ENCODE data around the gene CLIC3. TPM values are rescaled to one million over a fixed set of nuclear protein-coding genes. Genes with fewer than 3 reads are reported as not detected.

CLIC3 gene
- total RNA-seq, 2 experiments from 2014 or later: not detected

DNA sequence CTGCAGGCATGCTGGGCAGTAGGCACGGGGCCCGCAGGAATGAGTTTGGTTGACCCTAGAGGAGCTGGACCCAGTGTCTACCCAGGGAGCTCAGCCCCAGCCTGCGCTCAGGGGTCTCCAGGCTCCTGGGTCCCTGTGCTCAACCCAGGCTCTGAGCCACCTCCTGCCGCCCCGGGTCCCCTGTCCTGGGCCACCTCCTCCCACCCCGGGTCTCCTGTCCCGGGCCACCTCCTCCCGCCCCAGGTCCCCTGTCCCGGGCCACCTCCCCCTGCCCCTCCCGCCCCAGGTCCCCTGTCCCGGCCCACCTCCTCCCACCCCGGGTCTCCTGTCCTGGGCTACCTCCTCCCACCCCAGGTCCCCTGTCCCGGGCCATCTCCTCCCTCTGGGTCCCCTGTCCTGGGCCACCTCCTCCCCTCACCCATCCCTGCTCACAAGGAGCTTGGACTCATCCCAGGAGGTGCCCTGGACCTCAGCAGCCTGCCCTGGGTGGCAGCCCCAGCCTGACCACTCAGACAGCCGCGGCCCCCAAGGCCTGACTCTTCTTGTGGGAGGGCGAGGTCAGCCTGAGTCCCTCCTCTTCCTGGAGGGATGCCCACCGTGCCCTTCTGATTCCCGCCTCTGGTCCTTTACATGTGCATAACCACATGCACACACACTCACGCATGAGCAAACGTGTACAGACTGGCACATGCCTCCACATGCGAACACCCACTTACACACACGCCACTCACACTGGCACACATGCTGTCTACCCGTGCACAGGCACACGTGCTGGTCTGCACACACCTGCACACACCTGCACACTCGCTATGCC, 41.9 kb downstream of the CLIC3 start:
- Mint-ChIP-seq H3K4me3 (no peak overlapping the region), H3K36me3 (peaks cover 3% of the 10 kb centered on the region), H3K4me1 (no peaks in the 10 kb centered on the region), H3K27ac (no peak overlapping the region), H3K9me3 (no peaks in the 10 kb centered on the region), H3K27me3 (no peaks in the 10 kb centered on the region)
- DNase-seq: no peak

DNA sequence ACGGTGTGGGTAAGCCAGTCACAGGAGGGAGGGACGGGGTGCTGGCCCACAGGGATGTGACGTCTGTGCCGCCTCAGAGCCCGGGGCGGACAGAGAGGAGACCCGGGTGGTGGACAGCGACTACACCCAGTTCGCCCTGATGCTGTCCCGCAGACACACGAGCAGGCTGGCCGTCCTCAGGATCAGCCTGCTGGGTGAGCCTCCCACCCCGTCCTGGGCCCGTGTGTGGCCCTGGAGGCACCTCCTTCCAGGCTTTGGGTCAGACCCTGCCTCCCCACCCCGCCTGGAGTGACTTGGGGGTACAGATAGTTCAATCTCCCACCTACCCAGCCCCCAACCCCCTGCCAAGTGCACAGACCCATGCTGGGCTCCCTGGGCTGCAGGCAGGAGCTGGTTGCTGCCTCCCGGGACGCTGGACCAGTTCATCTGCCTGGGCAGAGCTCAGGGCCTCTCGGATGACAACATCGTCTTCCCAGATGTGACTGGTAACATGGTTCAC, 42.5 kb downstream of the CLIC3 start:
- DNase-seq: no peak

DNA sequence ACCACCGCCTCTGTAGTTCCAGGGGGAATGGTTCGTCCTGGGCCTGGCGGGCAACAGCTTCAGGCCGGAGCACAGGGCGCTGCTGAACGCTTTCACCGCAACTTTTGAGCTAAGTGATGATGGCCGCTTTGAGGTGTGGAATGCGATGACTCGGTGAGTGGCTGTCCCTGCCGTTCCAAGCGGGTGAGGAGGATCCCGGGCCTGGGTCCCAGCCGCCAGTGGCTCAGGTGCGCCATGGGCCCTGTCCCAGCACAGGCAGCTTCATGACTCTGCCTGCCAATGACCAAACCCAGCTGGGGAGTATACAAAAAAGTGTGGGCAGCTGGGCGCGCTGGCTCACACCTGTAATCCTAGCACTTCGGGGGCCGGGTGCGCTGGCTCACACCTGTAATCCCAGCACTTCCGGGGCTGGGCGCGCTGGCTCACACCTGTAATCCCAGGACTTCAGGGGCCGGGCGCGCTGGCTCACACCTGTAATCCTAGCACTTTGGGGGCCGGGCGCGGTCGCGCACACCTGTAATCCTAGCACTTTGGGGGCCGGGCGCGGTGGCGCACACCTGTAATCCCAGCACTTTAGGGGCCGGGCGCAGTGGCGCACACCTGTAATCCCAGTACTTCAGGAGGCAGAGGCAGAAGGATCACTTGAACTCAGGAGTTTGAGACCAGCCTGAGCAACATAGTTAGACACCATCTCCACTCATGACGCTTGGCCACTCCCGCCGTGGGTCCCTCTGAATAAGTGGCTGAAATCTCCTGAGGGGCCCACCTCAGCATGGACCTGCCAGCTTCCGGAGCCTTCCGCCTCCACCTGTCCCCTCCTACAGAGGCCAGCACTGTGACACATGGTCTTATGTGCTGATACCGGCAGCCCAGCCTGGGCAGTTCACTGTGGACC, 43.2 kb downstream of the CLIC3 start:
- H3K27ac Mint-ChIP-seq: no peak overlapping the region
- peaks cover 3% of the 10 kb centered on the region for H3K4me1 Mint-ChIP-seq
- no peaks in the 10 kb centered on the region for H3K9me3 Mint-ChIP-seq
- no peaks in the 10 kb centered on the region for H3K27me3 Mint-ChIP-seq
- H3K4me3 Mint-ChIP-seq: no peak overlapping the region
- DNase-seq: no peak
- H3K36me3 Mint-ChIP-seq: peaks cover 3% of the 10 kb centered on the region

More for the DNA sequence above, 42.5 kb downstream of the CLIC3 start:
- Mint-ChIP-seq H3K27ac (no peak overlapping the region), H3K4me3 (no peak overlapping the region), H3K36me3 (peaks cover 3% of the 10 kb centered on the region), H3K27me3 (no peaks in the 10 kb centered on the region), H3K4me1 (peaks cover 3% of the 10 kb centered on the region), H3K9me3 (no peaks in the 10 kb centered on the region)

DNA sequence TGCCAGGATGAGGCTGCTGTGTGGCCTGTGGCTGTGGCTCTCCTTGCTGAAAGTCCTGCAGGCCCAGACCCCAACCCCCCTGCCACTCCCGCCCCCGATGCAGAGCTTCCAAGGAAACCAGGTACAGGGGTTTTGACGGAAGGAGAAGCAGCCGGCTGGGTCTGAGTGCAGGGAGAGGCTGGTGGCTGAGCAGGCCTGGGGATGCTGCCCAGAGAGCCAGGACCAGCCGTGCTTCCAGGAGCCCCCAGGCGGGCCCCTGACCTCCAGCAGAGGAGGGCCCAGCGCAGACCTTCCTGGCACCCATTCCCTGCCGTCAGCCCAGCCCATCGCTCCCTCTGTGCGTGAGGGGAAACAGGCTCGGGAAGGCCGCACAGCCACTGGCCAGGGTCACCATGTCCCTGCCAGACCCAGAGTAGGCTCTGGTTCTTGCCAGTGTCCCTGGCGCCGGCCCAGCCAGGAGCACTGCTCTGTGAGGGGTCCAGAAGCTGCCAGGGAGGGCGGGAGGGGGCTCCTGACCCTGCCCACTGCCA, 44.0 kb downstream of the CLIC3 start:
- H3K27ac Mint-ChIP-seq: no peak overlapping the region
- no peaks in the 10 kb centered on the region for H3K9me3 Mint-ChIP-seq
- H3K36me3 Mint-ChIP-seq: peaks cover 3% of the 10 kb centered on the region
- no peaks in the 10 kb centered on the region for H3K27me3 Mint-ChIP-seq
- DNase-seq: no peak
- H3K4me1 Mint-ChIP-seq: peaks cover 3% of the 10 kb centered on the region
- H3K4me3 Mint-ChIP-seq: no peak overlapping the region

DNA sequence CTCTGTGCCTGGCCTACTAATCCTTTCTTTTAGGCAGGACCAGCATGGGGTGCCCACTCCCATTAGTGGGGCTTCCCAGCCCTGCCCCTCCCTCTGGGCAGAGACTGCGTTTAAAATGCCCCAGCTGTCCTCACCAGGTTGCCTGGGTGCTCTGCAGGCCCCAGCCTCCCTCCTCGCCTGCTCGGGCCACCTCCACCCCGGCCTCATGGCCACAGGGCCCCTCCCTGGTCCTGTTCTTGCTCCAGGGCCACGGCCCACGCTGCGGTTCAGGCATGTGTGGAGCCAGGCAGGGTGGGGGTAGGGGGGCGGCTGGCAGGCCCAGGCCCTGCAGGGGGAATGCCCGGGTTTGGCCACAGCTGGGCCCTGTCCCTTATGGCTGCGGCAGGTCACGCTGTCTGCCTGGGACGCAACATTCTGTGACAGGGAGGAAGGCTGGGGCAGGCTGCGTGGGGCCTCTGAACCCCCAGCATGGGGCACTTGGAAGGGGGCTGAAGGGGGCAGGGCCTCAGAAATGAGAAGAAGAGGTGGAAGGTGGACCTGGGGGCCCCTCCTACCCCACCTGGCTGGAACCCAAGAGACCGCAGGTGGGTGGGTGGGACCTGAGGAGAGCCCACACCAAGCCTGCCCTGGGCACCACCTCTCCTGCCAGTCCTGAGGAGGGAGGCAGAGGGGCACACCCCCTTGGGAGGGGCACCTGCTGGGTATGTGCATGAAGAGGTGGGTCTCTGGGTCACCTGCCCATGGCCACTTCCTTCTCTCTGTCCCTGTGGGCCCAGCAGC, 44.6 kb downstream of the CLIC3 start, which contains the start of gene LCN12:
LCN12 (plus strand) TSS at position 733 of the 780 bp plus-strand sequence. CDS start 55 bp downstream, outside the sequence.
- no peak within 1 kb of the TSS for H3K4me3 Mint-ChIP-seq
- no peaks in the 10 kb centered on the region for H3K27me3 Mint-ChIP-seq
- H3K36me3 Mint-ChIP-seq: peaks cover 3% of the 10 kb centered on the region
- DNase-seq: no peak
- H3K9me3 Mint-ChIP-seq: no peaks in the 10 kb centered on the region
- H3K4me1 Mint-ChIP-seq: peaks cover 3% of the 10 kb centered on the region
- H3K27ac Mint-ChIP-seq: no peak within 1 kb of the TSS

DNA sequence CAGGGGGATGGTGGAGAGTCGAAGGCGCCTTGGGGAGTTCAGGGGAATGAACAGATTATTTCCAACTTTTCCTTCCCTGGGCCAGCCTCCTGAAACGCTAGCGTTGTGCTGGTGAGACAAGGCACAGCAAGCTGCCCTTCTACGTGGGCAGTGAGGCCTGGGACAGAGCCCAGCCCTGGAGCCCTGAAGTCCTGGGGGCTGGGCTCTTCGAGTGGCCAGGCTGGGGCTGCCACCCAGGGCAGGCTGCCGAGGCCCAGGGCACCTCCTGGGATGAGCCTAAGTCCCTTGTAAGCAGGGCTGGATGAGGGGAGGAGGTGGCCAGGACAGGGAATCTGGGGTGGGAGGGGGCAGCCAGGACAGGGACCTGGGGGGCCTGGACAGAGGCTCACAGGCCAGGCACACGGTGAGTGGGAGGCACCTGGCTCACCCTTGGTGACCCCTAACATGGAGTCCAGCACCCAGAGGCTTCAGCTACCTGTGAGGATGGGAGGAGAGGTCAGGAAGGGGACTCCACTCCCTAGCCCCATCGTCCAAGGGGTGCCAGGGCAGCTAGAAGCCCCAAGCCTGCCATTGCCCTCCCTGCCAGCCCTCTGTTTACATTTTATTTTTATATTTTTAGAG, 45.6 kb downstream of the CLIC3 start:
- Mint-ChIP-seq H3K9me3 (no peaks in the 10 kb centered on the region), H3K4me1 (peaks cover 3% of the 10 kb centered on the region), H3K27ac (peak overlapping the region; percentile 79), H3K36me3 (no peaks in the 10 kb centered on the region), H3K27me3 (no peaks in the 10 kb centered on the region), H3K4me3 (peak overlapping the region; percentile 79)
- no peak for DNase-seq

DNA sequence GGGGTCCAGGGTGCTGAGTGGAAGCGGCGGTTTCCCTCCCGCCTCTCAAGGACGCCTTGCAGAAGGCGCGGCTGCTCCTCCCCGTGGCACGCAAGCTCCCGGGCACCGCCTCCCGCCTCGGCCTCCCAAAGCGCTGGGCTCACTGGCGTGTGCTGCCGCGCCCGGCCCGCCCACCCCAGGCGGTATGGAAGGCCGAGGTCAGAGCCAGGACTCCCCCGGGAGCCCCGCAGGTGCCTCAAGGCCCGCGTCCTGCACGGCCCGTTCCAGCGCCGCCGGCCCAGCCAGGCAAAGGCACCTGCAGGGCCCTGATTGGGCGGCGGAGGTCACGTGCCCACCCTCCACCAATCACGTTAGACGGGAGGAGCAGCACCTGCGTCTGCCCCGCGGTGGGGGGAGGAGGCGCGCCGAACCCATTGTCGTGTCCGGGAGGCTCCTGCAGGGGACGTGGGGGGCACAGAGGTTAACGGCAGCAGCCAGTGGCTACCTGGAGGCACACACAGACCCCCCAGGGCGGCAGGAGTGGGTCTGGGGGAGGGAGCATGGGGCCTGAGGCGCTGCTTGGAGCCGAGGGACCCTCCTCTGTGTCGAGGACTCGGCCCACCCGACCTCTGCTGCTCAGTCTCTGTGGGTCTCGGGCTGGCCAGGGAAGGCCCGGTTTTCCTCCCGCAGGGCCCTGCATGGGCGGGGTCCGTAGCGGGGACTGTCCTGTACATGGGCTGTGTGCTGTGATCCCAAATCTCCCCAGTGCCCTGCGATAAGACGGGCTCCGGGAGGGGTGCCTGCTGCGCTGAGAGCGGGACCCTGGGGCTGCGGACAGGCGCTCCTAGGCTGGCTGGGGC, 46.3 kb downstream of the CLIC3 start:
- no peaks in the 10 kb centered on the region for H3K36me3 Mint-ChIP-seq
- peak overlapping the region; percentile 84 for H3K4me3 Mint-ChIP-seq
- no peaks in the 10 kb centered on the region for H3K9me3 Mint-ChIP-seq
- peak overlapping the region; percentile 82 for H3K27ac Mint-ChIP-seq
- no peaks in the 10 kb centered on the region for H3K27me3 Mint-ChIP-seq
- H3K4me1 Mint-ChIP-seq: peaks cover 3% of the 10 kb centered on the region
- peak; percentile 95 for DNase-seq

DNA sequence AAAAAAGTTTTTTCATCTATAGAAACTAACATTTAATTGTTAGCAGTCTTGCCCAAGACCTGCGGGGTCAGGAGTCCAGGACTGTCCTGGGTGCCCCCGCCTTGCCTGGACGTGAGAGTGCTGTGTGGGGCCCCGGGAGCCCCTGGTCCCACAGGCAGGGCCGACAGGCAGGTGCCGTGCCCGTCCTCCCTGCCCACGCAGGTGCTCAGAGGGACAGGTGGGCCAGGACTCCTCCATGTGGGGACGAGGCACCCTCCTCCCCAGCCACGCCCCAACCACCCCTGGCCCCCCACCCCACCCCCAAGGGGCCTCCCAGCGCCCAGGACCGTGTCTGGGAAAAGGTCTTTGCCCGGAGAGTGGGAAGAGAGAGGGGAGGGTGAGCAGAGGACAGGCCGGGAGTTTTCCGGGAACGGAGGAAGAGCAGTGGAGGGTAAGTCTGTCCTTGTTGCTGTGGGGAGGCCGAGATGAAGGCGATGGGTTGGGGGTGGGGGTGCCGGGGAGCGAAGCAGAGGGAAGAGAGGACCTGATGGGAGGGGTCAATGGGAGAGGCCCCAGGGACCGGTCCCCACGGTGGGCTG, 47.0 kb downstream of the CLIC3 start:
- Mint-ChIP-seq H3K4me1 (peaks cover 6% of the 10 kb centered on the region), H3K4me3 (peak overlapping the region; percentile 84), H3K9me3 (no peaks in the 10 kb centered on the region), H3K36me3 (no peaks in the 10 kb centered on the region), H3K27me3 (no peaks in the 10 kb centered on the region), H3K27ac (peak overlapping the region; percentile 82)
- no peak for DNase-seq

DNA sequence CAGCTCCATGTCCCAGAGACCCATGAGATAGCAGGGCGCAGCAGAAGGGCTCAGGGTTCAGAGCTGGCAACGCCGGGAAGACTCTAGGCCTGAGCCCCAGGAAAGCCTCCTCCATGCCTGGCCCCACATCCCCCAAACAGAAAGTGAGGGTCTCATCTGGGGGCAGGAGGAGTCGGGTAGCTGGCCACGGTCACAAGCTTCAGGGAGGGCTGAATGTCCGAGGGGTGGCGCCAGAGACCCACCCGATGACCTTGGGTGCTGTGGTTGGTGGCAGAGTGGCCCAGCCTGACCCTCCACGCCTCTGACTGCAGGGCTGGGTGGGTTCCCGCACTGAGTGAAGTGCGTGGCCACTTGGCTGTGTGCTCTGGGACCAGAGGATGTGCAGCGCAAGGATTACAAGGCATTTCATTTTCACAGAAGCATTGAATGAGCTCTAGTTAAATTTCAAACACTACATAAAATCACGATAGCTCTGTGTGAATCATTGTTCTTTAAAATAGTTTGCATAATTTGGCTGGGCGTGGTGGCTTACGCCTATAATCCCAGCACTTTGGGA, 48.3 kb downstream of the CLIC3 start:
- DNase-seq: no peak
- Mint-ChIP-seq H3K27ac (no peak overlapping the region), H3K4me3 (peak overlapping the region; percentile 22), H3K27me3 (no peaks in the 10 kb centered on the region), H3K9me3 (no peaks in the 10 kb centered on the region), H3K36me3 (no peaks in the 10 kb centered on the region), H3K4me1 (peaks cover 6% of the 10 kb centered on the region)

DNA sequence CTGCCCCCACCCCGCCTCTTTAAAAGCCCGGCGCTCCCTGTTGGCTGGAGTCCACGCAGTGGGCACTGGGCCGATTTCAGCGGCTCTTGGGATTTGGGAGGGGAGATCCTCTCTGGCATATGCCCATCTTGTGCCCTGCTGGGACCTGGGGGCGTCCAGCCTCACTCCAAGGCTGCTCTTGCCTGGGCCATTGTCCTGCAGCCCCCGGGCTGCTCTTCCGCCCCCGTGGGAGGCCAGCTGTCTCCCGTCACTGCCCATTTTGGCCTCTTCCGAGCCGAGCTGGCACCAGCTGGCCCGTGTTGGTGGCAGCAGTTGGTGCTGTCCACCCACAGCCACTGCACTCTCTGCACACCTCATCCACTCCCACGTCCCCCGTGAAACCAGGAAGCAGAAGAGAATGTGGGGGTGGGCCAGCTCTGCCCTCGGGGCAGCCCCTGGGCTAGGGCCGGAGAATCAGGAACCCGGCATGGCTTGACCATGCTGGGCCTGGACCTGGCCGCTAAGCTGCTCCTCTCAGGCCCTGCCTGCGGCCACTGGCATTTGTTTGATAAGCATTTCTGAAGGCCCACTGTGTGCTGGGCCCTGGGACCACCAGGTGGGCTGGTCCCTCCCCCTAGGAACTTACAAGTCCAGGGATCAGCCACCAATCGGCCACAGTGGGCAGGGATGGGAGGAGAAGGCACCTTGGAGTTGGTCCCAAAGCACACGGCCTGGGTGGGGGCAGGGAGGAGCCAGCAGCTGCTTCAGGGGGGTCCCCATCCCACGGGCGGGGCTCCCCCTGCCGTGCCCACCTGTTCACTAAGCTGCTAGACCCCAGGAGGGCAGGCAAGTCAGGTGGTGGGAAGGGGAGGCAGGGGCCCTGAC, 49.1 kb downstream of the CLIC3 start:
- Mint-ChIP-seq H3K27me3 (no peaks in the 10 kb centered on the region), H3K9me3 (no peaks in the 10 kb centered on the region), H3K27ac (no peak overlapping the region), H3K36me3 (no peaks in the 10 kb centered on the region), H3K4me1 (peaks cover 6% of the 10 kb centered on the region), H3K4me3 (no peak overlapping the region)
- no peak for DNase-seq

DNA sequence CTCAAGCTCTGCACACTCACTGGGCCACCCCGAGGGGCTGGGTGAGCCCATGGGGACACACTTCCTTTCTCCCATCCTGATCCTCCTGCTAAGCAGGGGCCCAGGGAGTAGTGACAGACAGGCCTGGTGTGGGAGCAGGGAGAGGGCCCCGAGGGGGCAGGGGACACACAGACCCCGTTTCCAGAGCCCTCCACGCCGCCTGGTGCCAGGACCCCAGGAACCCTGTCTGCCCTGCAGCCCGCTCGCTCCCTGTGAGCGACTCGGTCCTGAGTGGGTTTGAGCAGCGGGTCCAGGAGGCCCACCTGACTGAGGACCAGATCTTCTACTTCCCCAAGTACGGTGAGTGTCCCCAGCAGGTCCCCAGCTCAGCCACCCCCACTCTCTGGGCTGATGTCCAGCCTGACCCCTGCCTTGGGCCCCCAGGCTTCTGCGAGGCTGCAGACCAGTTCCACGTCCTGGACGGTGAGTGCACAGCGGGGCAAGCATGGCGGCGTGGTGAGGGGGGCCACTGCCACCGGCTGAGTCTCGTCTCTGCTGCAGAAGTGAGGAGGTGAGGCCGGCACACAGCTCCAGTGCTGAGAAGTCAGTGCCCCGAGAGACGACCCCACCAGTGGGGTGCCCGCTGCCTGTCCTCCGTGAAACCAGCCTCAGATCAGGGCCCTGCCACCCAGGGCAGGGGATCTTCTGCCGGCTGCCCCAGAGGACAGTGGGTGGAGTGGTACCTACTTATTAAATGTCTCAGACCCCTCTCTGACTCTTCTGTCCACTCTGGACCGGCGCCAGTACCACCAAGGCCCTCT, 49.9 kb downstream of the CLIC3 start:
- Mint-ChIP-seq H3K36me3 (peaks cover 2% of the 10 kb centered on the region), H3K27ac (no peak overlapping the region), H3K27me3 (no peaks in the 10 kb centered on the region), H3K4me3 (no peak overlapping the region), H3K4me1 (peaks cover 6% of the 10 kb centered on the region), H3K9me3 (no peaks in the 10 kb centered on the region)
- DNase-seq: no peak
